Loucy (cell line): ENCODE results near the gene CD244.
"Not testable (repeated sequence)": the region's sequence is repeated elsewhere in the genome, so short reads cannot be mapped to it uniquely, and the experiment has no call there.

Source experiments
- H2AFZ ChIP-seq: fragments of 200-600 bp; sonication (generic); 2 replicates; pipeline ENCODE4 v1.6.0; 2016; ENCODE audit warnings: antibody characterized with exemption, mild to moderate bottlenecking, low read length, moderate library complexity
- H3F3A ChIP-seq: fragments of 200-600 bp; 2 replicates; pipeline ENCODE4 v1.6.0; 2016; ENCODE audit warnings: antibody characterized with exemption, low read depth, mild to moderate bottlenecking
- H3K27me3 ChIP-seq: fragments of 200-600 bp; sonication (generic); 2 replicates; pipeline ENCODE4 v1.6.1; 2014; ENCODE audit warnings: low read length, mild to moderate bottlenecking; ENCODE audit not compliant: insufficient read depth, poor library complexity, severe bottlenecking
- H3K36me3 ChIP-seq: fragments of 200-600 bp; sonication (generic); 2 replicates; pipeline ENCODE4 v1.6.1; 2016; ENCODE audit warnings: low read length; ENCODE audit not compliant: insufficient read depth
- H3K4me1 ChIP-seq: fragments of 200-600 bp; sonication (generic); 2 replicates; pipeline ENCODE4 v1.5.1; 2014; ENCODE audit warnings: low read length, mild to moderate bottlenecking; ENCODE audit not compliant: insufficient read depth, poor library complexity, severe bottlenecking
- H3K4me2 ChIP-seq: fragments of 200-600 bp; sonication (generic); 2 replicates; pipeline ENCODE4 v1.6.0; 2014; ENCODE audit warnings: antibody characterized with exemption, low read length, low read depth, mild to moderate bottlenecking; ENCODE audit not compliant: poor library complexity, severe bottlenecking
- H3K4me3 ChIP-seq: fragments of 200-600 bp; sonication (generic); 2 replicates; pipeline ENCODE4 v1.5.1; 2014; ENCODE audit warnings: low read length, mild to moderate bottlenecking, mixed read lengths; ENCODE audit not compliant: poor library complexity, severe bottlenecking
- H3K79me2 ChIP-seq: fragments of 200-600 bp; sonication (generic); 2 replicates; pipeline ENCODE4 v1.6.1; 2014; ENCODE audit warnings: low read length; ENCODE audit not compliant: insufficient read depth
- H3K9ac ChIP-seq: fragments of 200-600 bp; sonication (generic); 2 replicates; pipeline ENCODE4 v1.6.0; 2014; ENCODE audit warnings: mild to moderate bottlenecking, low read depth, low read length, moderate library complexity; ENCODE audit not compliant: poor library complexity, severe bottlenecking
- H3K9me2 ChIP-seq: fragments of 200-600 bp; sonication (generic); replicated peaks from 2 replicates; pipeline ENCODE4 v1.6.1; 2016; ENCODE audit warnings: low read depth, low read length, mixed read lengths
- H3K9me3 ChIP-seq: fragments of 200-600 bp; sonication (generic); 2 replicates; pipeline ENCODE4 v1.6.1; 2014; ENCODE audit warnings: mild to moderate bottlenecking, antibody characterized with exemption, low read length, low read depth; ENCODE audit not compliant: insufficient read depth
- H4K20me1 ChIP-seq: fragments of 200-600 bp; sonication (generic); 2 replicates; pipeline ENCODE4 v1.6.0; 2014; ENCODE audit warnings: antibody characterized with exemption, low read length, mild to moderate bottlenecking; ENCODE audit not compliant: insufficient read depth, poor library complexity, severe bottlenecking
- CTCF ChIP-seq: fragments of 200-600 bp; sonication (generic); conservative IDR thresholded peaks from 2 replicates; pipeline ENCODE4 v1.5.1; 2014; ENCODE audit warnings: mild to moderate bottlenecking, antibody characterized with exemption, low read length
- EZH2phosphoT487 ChIP-seq: fragments of 200-600 bp; IDR thresholded peaks from 2 replicates; pipeline ENCODE4 v1.6.1; 2018; ENCODE audit warnings: antibody characterized with exemption, mild to moderate bottlenecking, moderate library complexity, borderline replicate concordance

The CD244 gene

GRCh38 chr1:160882582-160882981, 19.9 kb upstream of the CD244 start:
- H3F3A ChIP-seq: no peaks in the 10 kb centered on the region
- no peaks in the 10 kb centered on the region for H3K36me3 ChIP-seq
- no peak overlapping the region for H3K4me2 ChIP-seq
- H3K9me3 ChIP-seq: no peaks in the 10 kb centered on the region
- no peaks in the 10 kb centered on the region for H4K20me1 ChIP-seq
- no peaks in the 10 kb centered on the region for H3K79me2 ChIP-seq
- H2AFZ ChIP-seq: no peak overlapping the region
- TF ChIP-seq CTCF (no peak), EZH2phosphoT487 (no peak)
- H3K4me1 ChIP-seq: peaks cover 11% of the 10 kb centered on the region
- H3K27me3 ChIP-seq: no peaks in the 10 kb centered on the region
- no peaks in the 10 kb centered on the region for H3K9me2 ChIP-seq
- H3K9ac ChIP-seq: no peak overlapping the region
- no peak overlapping the region for H3K4me3 ChIP-seq

- H3K9me3 ChIP-seq, H3K79me2 ChIP-seq, H3K9ac ChIP-seq, H3K4me3 ChIP-seq, H4K20me1 ChIP-seq, H3K27me3 ChIP-seq, H3K9me2 ChIP-seq, H3K4me2 ChIP-seq, H2AFZ ChIP-seq, H3F3A ChIP-seq, H3K36me3 ChIP-seq: not testable (repeated sequence)
- peaks cover 24% of the 10 kb centered on the region for H3K4me1 ChIP-seq
These were observed 18.6 kb upstream of the CD244 start for GRCh38 chr1:160881264-160881663.

GRCh38 chr1:160880216-160880615, 17.5 kb upstream of the CD244 start:
- Histone ChIP-seq H3K79me2 (no peaks in the 10 kb centered on the region), H2AFZ (no peak overlapping the region), H3K9ac (no peak overlapping the region), H3F3A (no peaks in the 10 kb centered on the region), H3K9me2 (no peaks in the 10 kb centered on the region), H3K4me2 (no peak overlapping the region), H3K4me3 (no peak overlapping the region), H3K36me3 (no peaks in the 10 kb centered on the region), H3K27me3 (no peaks in the 10 kb centered on the region), H3K4me1 (peaks cover 26% of the 10 kb centered on the region), H3K9me3 (no peaks in the 10 kb centered on the region), H4K20me1 (no peaks in the 10 kb centered on the region)
- TF ChIP-seq CTCF: no peak
- no peak for TF ChIP-seq EZH2phosphoT487

GRCh38 chr1:160879056-160879455, 16.4 kb upstream of the CD244 start:
- Histone ChIP-seq H3K9me2 (no peaks in the 10 kb centered on the region), H3K4me3 (no peak overlapping the region), H3K9ac (no peak overlapping the region), H3K4me2 (no peak overlapping the region), H3K27me3 (no peaks in the 10 kb centered on the region), H3K79me2 (no peaks in the 10 kb centered on the region), H4K20me1 (no peaks in the 10 kb centered on the region), H3F3A (no peaks in the 10 kb centered on the region), H3K4me1 (peaks cover 28% of the 10 kb centered on the region), H3K36me3 (no peaks in the 10 kb centered on the region), H2AFZ (no peak overlapping the region), H3K9me3 (no peaks in the 10 kb centered on the region)
- TF ChIP-seq EZH2phosphoT487: no peak
- TF ChIP-seq CTCF: no peak
